HG03378 (cell line): ENCODE data around the gene C14orf180.

ENCODE experiments used
- ATAC-seq: cut with Tn5 transposase; IDR thresholded peaks from one replicate; pipeline ENCODE4 v1.9.1; 2021; ENCODE audit warnings: mild to moderate bottlenecking, moderate library complexity; ENCODE audit not compliant: unreplicated experiment

The C14orf180 gene

GRCh38 chr14:104591506-104592291 lies 12.1 kb downstream of the C14orf180 start:
- ATAC-seq: no peak

- ATAC-seq: no peak
These were observed 12.7 kb downstream of the C14orf180 start for GRCh38 chr14:104592292-104592672.

- no peak for ATAC-seq
These were observed 13.2 kb downstream of the C14orf180 start for GRCh38 chr14:104592785-104593184.

GRCh38 chr14:104593241-104593701 lies 13.7 kb downstream of the C14orf180 start:
- ATAC-seq: no peak

GRCh38 chr14:104593710-104594136 lies 14.2 kb downstream of the C14orf180 start:
- no peak for ATAC-seq

- ATAC-seq: no peak
These were observed 14.9 kb downstream of the C14orf180 start for GRCh38 chr14:104594310-104595046.

GRCh38 chr14:104595116-104595675 lies 15.6 kb downstream of the C14orf180 start:
- ATAC-seq: no peak

- no peak for ATAC-seq
These were observed 16.4 kb downstream of the C14orf180 start for GRCh38 chr14:104595911-104596450.

- no peak for ATAC-seq
These were observed 16.9 kb downstream of the C14orf180 start for GRCh38 chr14:104596451-104596918.

- ATAC-seq: no peak
These were observed 17.4 kb downstream of the C14orf180 start for GRCh38 chr14:104596927-104597351.

GRCh38 chr14:104597576-104597975 lies 18.0 kb downstream of the C14orf180 start:
- no peak for ATAC-seq

GRCh38 chr14:104598039-104598909 lies 18.7 kb downstream of the C14orf180 start:
- no peak for ATAC-seq

- ATAC-seq: no peak
These were observed 19.3 kb downstream of the C14orf180 start for GRCh38 chr14:104598910-104599273.

GRCh38 chr14:104599446-104599845 lies 19.9 kb downstream of the C14orf180 start:
- ATAC-seq: no peak

GRCh38 chr14:104600141-104600643 lies 20.6 kb downstream of the C14orf180 start:
- ATAC-seq: no peak

- no peak for ATAC-seq
These were observed 21.2 kb downstream of the C14orf180 start for GRCh38 chr14:104600805-104601204.

GRCh38 chr14:104601786-104602185 lies 22.2 kb downstream of the C14orf180 start:
- ATAC-seq: no peak

GRCh38 chr14:104602315-104602932 lies 22.9 kb downstream of the C14orf180 start:
- ATAC-seq: no peak

GRCh38 chr14:104602933-104603325 lies 23.4 kb downstream of the C14orf180 start:
- no peak for ATAC-seq
